Lower leg skin (tissue), 3 donors: Measurements from ENCODE around the gene LYPD4.

ENCODE experiments used
- CTCF ChIP-seq, 3 donors: fragments of 450-650 bp; IDR thresholded peaks; one replicate each; pipeline ENCODE4 v1.5.1; 2016; ENCODE audit warnings: antibody characterized with exemption in 3 of 3, mild to moderate bottlenecking in 3 of 3, moderate library complexity in 2 of 3
- POLR2A ChIP-seq, 2 donors: fragments of 450-650 bp; IDR thresholded peaks; one replicate each; pipeline ENCODE4 v1.6.1; 2016 to 2017; ENCODE audit warnings: antibody characterized with exemption in 2 of 2, mild to moderate bottlenecking in 1 of 2, moderate library complexity in 1 of 2

- TF ChIP-seq POLR2A (IDR thresholded peaks at IDR 0.05) (no peak), CTCF (IDR thresholded peaks at IDR 0.05) (no peak)
These were observed 27.9 kb upstream of the LYPD4 start for GRCh38 chr19:41872384-41872774.
